Activated CD4-positive, alpha-beta T cell treated with anti-CD3 and anti-CD28 coated beads, Interleukin-2, Interleukin-6, amounts not matched to agents 100 ng/mL and 50 ng/mL, durations not matched to agents 16 hours and 8 hours (primary cell): ENCODE data around the gene ARHGEF38.
"Not testable (repeated sequence)": the region's sequence is repeated elsewhere in the genome, so short reads cannot be mapped to it uniquely, and the experiment has no call there.

Experiments
- DNase-seq: peaks from one replicate; pipeline ENCODE4 v3.0.0-alpha.2; 2020

Gene ARHGEF38

DNA sequence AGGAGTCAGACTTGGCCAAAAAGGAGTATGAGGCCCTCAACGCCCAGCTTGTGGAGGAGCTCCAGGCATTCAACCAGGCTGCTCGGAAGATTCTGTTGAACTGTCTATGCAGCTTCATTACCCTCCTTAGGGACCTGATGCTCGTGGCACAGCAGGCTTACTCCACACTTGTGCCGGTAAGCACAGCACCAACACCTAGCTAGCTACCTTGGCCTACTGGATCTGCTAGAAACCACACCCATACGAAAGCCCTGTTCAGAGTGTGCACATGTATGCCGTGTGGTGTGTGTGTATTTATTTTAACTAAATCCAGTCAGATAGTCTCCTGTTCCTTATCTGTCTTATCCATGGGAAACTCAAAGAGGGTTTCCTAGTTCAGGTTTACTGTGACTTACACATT lies 106.8 kb downstream of the ARHGEF38 start:
- no peak for DNase-seq

DNA sequence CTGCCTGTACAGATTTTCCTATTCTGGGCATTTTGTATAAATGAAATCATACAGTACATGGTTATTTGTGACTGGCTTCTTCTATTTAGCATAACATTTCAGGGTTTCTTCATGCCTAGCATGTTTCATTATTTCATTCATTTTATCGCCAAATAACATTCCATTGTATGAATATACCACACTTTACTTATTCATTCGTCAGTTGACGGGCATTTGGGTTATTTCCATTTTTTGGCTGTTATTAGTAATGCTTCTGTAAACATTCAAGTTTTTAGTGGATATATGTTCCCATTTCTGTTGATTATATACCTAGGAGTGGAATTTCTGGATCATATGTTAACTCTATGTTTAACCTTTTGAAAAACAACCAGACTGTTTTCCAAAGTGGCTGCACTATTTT lies 108.6 kb downstream of the ARHGEF38 start:
- no peak for DNase-seq

DNA sequence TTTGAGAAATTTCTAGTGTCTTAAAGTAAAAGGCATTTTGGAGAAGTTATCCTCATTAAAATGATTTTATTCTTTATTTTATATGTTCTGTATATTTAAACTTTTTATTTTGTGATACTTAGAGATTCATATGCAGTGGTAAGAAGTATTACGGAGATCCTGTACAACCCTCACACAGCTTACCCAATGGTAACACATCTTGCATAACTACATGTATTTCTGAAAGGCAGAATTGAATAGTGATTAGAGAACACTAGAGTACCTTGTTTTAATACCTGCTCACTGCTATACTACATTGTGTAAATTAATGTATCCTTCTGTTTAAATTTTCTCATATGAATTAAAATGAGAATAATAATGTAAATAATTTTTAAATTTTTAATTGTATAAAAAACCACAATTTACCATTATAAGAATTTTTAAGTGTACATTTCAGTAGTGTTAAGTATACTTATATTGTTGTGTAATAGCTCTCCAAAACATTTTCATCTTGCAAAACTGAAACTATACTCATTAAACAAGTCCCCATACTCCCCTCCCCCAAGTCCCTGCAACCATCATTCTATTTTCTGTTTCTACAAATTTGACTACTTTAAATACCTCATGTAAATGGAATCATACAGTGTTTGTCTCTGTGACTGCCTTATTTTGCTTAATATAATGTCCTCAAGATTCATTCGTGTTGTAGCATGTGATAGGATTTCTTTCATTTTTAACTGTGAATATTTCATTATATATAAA lies 110.7 kb downstream of the ARHGEF38 start:
- no peak for DNase-seq

DNA sequence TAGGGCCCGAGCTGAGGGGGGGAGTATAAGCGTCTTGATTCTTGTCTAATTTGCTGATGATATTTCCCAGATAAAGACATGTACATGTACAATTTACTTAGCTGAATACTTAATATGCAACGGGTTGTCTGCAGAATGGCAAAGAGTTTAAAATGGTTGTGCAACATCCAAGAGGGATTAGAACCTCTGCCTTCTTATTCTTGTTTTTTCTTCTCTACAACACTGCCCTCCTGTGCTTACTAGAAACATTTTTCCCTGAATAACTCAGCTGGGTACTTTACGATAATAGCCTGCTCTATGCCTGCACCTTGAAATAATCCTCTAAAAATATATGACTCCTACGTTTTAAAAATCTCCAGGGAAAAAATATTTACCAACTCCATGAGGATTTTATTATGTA lies 114.3 kb downstream of the ARHGEF38 start:
- no peak for DNase-seq

DNA sequence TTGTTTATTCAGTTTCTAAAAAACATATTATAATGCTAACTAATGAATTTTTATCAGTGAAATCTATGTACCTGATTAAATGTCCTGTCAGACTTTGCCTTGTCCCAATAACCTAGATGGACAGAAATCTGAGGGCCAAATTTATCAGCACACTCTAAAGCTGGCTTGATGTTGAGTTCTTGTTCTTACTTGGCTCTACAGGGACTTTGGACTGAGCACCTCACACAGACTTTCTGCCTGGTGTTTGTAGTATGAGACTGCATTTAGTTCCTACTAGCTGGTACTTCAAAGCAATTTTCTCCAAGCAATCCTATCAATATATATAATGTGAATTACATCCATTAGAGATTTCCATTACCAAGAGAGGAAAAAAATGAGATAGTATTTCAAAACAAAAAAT lies 118.3 kb downstream of the ARHGEF38 start:
- DNase-seq, result no peak

DNA sequence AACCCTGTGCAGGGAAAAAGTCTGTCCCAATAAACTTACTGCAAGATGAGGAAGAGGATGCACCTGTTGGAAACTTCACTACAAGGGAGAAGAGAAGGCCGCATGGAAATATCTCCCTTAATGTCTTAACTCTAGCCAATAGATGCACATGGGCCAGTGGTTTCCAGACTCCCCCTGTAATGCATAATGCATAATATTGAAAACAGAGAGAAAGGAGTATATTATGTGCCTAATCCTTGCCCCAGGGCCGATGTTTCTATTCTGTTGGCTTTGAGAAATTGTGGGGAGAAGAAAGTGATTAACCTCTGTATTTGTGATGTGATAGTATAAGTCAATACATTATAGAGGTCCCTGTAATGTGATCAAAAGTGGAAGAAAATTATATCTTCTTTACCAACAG lies 118.9 kb downstream of the ARHGEF38 start:
- DNase-seq, result no peak

DNA sequence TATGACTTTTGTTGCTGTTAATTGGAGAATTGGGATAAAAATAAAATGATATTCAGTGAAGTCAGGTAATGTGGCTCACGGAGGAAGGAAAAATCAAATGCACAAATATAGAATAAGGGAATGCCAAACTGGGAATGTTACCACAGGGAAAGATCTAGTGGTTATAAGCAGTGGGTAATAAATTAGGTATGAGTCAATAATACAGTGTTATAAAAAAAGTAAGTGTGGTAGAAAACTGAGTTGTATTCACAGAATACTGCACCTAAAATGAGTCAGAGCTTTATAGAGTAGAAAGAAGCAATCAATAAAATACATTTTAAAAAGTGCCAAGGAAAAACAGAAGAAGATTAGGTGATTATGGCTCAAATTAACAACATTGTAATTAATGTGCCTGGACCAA lies 121.6 kb downstream of the ARHGEF38 start:
- DNase-seq, result no peak

DNA sequence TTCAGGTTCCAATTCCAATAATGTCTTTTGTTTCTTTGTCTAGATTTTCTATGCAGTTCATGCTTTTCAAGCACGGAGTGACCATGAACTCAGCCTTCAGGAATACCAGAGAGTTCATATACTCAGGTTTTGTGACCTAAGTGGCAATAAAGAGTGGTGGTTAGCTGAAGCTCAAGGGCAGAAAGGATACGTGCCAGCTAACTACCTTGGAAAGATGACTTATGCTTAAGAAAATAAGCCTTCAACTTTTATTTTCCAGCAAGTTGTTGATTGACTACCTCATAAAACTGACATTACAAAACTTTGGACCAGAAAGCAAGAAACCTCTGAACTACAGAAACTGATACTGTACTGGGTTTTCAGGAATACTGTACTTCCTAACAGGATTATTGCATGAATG lies 125.3 kb downstream of the ARHGEF38 start:
- DNase-seq, result no peak

DNA sequence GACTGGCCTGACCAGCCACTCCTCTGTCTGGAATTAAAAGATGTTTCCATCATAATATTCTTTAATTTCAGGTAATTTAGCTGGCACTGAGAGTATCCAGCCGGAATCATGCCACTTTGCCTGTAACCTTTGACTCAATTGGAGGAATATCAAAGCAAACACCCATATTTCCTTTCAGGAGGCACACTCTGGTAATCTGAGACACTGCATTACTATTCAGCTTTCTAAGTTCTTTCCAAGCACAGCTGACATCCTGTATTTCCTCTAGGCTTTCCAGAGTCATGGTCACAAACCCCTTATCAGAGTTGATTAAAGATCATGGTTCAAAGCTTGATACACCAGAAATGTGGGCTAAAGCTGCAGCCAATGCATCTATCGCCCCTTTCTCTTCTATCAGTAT lies 126.8 kb downstream of the ARHGEF38 start:
- DNase-seq, result no peak

DNA sequence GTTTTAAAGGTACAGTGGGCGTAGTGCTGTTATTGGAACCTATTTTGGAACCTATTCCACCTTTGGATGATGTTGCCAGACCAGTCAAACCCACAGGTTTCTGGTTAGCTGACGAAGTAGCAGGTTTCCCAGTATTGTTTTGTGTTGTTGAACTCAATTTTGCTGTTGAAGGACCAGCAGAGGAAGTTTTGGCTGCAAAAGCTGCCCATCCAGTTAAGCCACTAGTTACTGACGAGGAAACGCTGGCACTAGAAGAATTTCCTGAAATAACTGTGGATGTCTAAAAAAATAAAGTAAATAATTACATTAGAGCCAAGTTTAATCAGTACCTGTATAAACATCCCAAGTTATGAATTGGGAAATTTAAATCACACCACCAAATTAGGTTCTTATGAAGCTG lies 130.6 kb downstream of the ARHGEF38 start:
- no peak for DNase-seq

DNA sequence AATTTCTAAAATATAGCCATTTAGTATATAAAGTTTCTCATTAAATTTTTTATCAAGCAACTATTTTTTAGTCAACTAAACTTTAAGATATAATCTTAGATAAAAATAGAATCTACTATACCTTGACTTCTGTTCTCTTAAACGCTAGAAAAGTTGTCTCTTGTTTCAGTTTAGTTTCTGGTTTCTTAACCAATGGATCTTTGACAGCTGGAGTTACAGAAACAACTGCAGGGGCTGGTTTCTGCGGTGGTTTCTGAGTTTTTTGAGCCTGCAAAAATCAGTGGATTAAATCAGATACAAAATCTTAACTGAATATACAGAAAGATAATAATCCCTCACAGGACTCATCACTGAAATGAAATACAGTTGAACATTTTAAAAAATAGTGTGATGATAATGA lies 134.2 kb downstream of the ARHGEF38 start:
- no peak for DNase-seq

DNA sequence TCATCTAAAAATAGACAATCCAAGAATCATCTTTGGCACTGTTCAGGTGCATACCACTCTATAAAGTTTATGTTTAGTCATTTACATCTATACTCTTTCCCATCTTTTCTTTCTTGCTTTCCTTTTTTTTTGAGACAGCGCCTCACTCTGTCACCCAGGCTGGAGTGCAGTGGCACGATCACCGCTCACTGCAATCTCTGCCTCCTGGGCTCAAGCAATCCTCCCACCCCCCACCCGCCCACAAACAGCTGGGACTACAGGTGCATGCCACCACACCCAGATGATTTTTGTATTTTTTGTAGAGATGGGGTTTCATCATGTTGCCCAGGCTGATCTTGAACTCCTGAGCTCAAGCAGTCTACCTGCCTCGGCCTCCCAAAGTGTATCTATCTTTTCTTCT lies 142.4 kb downstream of the ARHGEF38 start:
- not testable (repeated sequence) for DNase-seq

DNA sequence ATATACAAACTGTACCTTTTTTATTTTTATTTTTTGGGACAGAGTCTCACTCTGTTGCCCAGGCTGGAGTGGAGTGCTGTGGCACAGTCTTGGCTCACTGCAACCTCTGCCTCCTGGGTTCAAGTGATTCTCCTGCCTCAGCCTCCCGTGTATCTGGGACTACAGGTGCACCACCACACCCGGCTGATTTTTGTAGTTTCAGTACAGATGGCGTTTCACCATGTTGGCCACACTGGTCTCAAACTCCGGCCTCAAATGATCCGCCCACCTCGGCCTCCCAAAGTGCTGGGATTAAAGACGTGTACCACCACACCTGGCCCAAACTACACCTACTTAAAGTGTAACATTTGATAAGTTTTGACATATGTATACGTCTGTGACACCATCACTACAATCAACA lies 143.4 kb downstream of the ARHGEF38 start:
- DNase-seq, result not testable (repeated sequence)

DNA sequence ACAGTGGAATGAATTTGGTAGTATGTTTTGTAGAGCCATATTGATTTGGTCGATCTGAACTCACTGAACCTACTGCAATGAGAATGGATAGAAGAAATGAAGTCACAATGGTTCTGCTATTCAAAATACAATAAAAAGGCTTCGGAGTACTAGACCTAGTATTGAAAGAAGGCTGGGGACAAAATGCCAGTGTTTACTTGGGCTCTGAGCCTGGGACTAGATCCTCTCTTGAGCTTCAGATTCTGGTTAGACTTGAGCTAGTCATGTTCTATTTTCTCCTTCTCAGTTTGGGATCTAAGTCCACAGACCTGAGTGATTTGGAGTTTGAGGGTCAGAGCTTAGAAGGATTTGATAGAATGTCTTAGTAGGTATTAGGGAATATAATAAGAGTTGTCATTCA lies 146.2 kb downstream of the ARHGEF38 start:
- DNase-seq, result no peak

DNA sequence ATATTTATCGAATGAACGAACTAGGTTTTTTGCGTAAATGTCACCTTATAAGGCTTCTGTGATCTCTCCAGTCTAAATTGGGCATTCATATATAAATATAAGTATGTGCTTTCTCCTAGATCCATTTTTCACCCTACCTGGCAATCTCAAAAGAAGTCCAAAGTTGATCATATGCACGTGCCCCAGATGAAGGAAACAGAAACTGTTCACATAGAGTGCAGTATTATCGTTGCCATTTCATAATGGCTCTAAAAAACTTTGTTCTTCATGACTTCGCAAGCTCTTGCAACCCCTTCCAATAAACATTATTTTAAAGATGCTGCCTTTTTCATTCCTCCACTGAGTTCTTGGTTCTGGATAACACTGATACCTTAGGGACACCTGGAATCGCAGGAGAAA lies 155.4 kb downstream of the ARHGEF38 start:
- DNase-seq, result peak; percentile 1

DNA sequence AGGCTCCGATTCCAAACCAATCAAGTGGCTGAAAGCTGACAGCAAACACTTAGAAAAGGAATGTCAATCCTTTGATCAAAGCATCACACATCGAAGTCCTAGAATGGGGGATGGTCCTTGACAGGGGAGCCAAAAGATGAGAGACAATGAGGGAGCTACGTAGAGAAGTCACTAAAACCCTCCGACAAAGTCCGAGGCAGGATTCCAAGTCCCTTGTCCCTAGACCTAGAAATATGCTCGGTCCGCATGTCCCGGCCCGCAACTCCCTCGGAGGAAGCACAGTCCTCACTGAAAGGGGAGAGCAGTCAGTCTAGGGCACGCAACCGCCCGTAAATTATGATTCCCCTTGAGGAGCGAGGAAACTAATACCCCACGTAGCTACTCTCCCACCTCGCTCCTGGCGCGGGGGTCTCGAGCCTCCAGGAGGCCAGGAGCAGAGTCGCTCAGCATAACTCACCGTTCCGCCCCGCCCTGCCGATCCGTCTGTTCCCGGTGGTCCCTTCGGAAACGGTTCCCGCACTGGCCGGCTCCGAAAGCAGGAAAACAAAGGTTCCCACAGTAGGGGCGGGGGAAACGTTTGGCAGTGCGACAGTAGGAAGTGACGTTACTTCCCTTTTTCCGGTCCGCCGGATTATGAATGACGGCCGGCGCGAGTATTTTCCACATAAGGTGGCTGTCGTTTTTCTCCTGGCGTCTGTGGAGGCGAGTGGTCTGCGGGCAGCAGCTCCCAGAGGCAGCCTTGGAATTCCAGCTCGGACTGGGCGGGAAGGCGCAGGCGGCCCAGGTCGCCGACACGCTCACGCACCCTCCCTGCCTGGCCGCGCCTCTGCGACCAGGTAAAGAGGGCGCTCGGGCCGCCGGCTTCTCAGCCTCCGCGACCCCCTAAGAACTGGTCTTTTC lies 156.0 kb downstream of the ARHGEF38 start, which contains the start of the genes GSTCD and INTS12:
GSTCD (plus strand) TSS at position 604 of the 900 bp plus-strand sequence. CDS start 8,830 bp downstream, outside the sequence.
INTS12 (minus strand) TSS at position 509 of the 900 bp plus-strand sequence. CDS start 8,684 bp downstream, outside the sequence.
- peak; percentile 93 for DNase-seq

DNA sequence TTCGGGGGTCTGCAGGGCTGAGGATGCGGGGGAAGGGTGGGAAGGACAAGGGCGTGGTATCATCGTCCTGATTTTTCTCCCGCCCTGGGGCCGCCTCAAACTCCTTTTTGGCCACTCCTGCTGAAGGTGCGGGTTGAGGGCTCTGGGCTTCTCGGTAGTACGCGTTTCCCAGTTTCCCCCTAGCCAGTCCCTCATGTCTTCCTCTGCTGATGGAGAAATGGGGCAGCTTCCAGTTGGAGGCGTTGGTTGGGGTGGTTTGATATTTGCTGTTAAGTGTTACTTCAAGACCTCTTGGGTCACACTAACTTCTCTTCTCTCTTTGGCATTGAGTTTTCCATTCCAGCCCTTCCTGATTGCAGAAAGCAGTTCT lies 156.6 kb downstream of the ARHGEF38 start:
- DNase-seq, result peak; percentile 18

DNA sequence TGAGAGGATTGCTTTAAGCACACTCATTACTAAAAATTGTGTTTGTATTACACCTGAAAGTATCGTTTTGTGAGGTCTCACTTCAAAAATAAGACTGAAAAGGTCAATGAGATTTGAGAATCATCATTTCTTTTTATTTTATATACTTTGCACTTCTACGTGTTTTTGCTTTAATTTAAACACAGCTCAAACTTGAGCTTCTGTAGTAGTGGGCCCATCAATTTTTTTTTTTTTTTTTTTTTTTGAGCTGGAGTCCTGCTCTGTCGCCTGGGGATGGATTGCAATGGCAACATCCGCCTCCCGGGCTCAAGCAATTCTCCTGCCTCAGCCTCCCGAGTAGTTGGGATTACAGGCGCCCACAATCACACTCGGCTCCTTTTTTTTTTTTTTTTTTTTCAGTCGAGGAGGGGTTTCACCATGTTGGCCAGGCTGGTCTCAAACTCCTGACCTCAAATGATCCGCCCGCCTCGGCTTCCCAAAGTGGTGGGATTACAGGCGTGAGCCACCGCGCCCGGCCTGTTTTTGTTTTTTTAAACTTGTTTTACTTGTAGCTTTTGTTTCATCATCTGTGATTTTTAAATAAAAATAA lies 157.7 kb downstream of the ARHGEF38 start:
- DNase-seq, result no peak

DNA sequence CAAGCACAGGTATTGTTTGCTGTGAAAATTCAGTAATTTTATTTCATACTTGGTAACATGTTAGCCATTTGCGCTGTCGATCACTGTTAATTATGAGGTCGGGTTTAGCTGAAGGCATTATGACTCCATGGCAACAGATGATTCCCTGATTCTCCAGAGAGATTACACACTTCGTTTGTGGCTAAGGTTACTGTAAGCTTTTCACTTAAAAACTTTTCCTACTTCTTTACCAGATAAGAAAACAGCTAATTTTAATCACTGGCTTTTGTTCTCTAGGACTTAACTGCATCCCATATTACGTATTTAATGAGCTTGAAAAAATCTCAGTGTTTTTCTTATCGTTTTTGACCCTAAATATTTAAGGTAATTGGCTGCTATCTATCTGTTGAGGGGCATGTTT lies 158.3 kb downstream of the ARHGEF38 start:
- DNase-seq, result no peak

DNA sequence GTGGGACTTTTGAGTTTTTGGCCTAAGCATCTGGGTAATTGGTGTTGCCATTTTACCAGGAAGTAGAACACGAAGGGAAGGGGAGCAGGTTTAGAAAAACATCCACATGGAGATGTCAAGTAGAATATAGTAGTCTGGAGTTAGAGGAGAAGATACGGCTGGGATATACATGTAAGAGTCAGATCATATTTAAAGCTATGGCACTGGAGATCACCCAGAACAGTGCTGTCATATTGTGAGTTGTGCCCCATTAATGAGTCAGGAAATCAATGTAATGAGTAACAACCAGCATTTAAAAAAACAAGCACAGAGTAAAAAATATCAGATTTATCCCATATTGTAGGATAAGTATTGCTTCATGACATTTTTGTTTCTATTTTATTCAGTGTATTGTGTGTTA lies 160.3 kb downstream of the ARHGEF38 start:
- no peak for DNase-seq

DNA sequence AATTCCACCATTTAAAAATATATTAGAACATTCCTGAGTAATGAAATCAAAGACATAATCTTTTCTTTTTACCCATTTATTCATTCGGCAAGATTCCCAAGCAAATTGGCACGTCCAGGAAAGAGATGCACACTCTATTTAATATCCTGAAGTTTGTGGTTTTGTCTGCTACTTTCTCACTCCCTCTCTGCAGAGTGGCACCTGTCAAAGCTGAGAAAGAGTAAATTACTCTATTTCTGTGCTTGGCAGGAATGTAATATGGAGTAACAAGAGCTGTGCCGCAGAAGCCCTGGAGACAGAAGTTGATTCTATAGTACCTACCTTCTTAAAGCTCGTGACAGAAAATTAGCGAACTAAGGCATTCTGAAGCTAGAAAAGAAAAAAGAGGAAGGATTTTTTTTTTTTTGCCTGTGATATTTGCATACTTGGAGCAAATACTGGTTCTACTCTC lies 161.7 kb downstream of the ARHGEF38 start:
- DNase-seq, result no peak

DNA sequence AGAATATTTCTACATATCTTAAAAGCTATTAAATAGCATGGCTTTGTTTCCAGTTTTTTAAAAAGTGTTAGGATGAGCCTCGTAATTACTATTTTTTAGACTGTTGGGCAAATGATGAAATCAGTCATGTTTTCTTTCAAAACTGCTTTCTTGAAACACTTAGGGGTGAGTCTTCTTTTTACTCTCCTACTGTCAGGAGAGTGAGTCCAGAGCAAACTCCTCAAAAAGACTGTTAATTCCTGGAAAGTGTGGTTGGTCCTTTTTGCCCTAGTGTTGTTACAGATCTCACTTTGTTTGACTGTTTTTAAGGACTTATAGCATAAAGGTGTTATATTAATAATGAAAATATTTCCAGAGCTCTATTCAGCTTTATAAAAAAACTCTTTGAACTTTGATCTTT lies 162.5 kb downstream of the ARHGEF38 start:
- DNase-seq, result no peak

DNA sequence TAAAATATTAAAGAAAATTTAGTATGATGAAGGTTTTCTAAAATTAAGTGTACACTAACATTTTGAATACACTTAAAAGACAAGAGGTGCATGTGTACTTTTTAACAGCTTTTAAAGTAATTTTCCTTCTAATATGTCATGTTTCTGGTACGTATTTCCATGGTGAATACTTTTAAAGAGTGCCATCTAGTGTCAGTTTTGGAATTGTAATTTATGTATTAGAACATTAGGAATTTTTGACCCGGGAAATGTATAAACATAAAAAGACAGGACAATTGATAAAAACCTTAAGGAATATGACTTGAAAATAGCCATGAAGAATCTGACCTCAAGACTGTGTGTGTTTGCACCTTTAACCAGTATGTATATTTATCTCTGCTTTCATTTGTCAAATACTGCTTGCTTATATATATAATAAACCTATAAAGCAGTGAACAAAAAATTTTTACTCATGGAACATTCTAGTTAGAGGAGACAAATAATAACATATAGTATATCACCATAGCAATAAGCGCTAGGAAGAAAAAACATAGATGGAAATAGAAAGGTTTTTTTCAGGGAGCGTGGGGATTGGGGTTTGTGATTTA lies 163.4 kb downstream of the ARHGEF38 start:
- DNase-seq, result peak; percentile 5
